T47D (cell line): ENCODE results near the gene CEP78.

ENCODE experiments used
- DNase-seq, 2 experiments: peaks; one replicate each; pipeline versions ENCODE4 v3.0.0 to v3.0.0-alpha.2; 2011 to 2012; ENCODE audit warnings: low read depth in 1 of 2, low spot score in 1 of 2
- JUND ChIP-seq: IDR thresholded peaks from 2 replicates; pipeline ENCODE4 v1.6.1; 2012; ENCODE audit warnings: low read depth
- in situ Hi-C: cut with HindIII; loops from 2 replicates; pipeline ENCODE4 v1.10.0; 2016; ENCODE audit warnings: low sequenced_read_pairs, low pct_unique_long_range_greater_than_20kb

CEP78 gene

GRCh38 chr9:78243130-78243529 is 7.3 kb downstream of the CEP78 start:
- TF ChIP-seq JUND: no peak
- in situ Hi-C loops: no loop called here
- no peak for DNase-seq

GRCh38 chr9:78245401-78245800 is 9.5 kb downstream of the CEP78 start:
- no peak for DNase-seq
- no peak for TF ChIP-seq JUND
- in situ Hi-C loops: no loop called here

GRCh38 chr9:78248635-78249034 is 12.8 kb downstream of the CEP78 start:
- no peak for TF ChIP-seq JUND
- in situ Hi-C loops: no loop called here
- no peak for DNase-seq

GRCh38 chr9:78249542-78249941 is 13.7 kb downstream of the CEP78 start:
- DNase-seq: no peak
- in situ Hi-C loops: no loop called here
- no peak for TF ChIP-seq JUND

GRCh38 chr9:78252616-78253015 is 16.7 kb downstream of the CEP78 start:
- in situ Hi-C loops: no loop called here
- no peak for TF ChIP-seq JUND
- DNase-seq: no peak

- no peak for TF ChIP-seq JUND
- no peak for DNase-seq
- in situ Hi-C loops: no loop called here
Measured at GRCh38 chr9:78253285-78253684, 17.4 kb downstream of the CEP78 start.

GRCh38 chr9:78261403-78262001 is 25.6 kb downstream of the CEP78 start:
- no peak for TF ChIP-seq JUND
- DNase-seq: peak in 1 of 2 experiments; percentile 30
- in situ Hi-C loops: no loop called here

GRCh38 chr9:78262655-78263054 is 26.8 kb downstream of the CEP78 start:
- no peak for TF ChIP-seq JUND
- no peak for DNase-seq
- in situ Hi-C loops: no loop called here

GRCh38 chr9:78267889-78268288 is 32.0 kb downstream of the CEP78 start:
- TF ChIP-seq JUND: no peak
- in situ Hi-C loops: no loop called here
- no peak for DNase-seq

- TF ChIP-seq JUND: no peak
- no peak for DNase-seq
- in situ Hi-C loops: no loop called here
Measured at GRCh38 chr9:78269784-78270183, 33.9 kb downstream of the CEP78 start.

GRCh38 chr9:78272307-78272706 is 36.4 kb downstream of the CEP78 start:
- in situ Hi-C loops: no loop called here
- no peak for DNase-seq
- TF ChIP-seq JUND: no peak

GRCh38 chr9:78273761-78274160 is 37.9 kb downstream of the CEP78 start:
- DNase-seq: no peak
- in situ Hi-C loops: no loop called here
- TF ChIP-seq JUND: no peak

- DNase-seq: no peak
- in situ Hi-C loops: no loop called here
- TF ChIP-seq JUND: no peak
Measured at GRCh38 chr9:78278177-78278777, 42.4 kb downstream of the CEP78 start.

GRCh38 chr9:78278801-78279200 is 42.9 kb downstream of the CEP78 start:
- no peak for DNase-seq
- in situ Hi-C loops: no loop called here
- no peak for TF ChIP-seq JUND
